WTC11 (cell line): ENCODE data around the gene SYNCRIP.

Experiments
- CBFB ChIP-seq: sonication (generic); formaldehyde crosslinking; IDR thresholded peaks from 2 replicates; pipeline ENCODE4 v1.8.1; 2022; ENCODE audit warnings: mild to moderate bottlenecking, low read depth, missing genetic modification reagents
- CTCF ChIP-seq: fragments of 200-600 bp; IDR thresholded peaks from 2 replicates; pipeline ENCODE4 v1.8.0; 2022; ENCODE audit warnings: antibody characterized with exemption
- FOXJ3 ChIP-seq: sonication (generic); formaldehyde crosslinking; IDR thresholded peaks from 2 replicates; pipeline ENCODE4 v1.9.0; 2021; ENCODE audit warnings: missing genetic modification reagents, mild to moderate bottlenecking, borderline replicate concordance
- JUN ChIP-seq: sonication (generic); formaldehyde crosslinking; IDR thresholded peaks from 2 replicates; pipeline ENCODE4 v1.8.0; 2023; ENCODE audit warnings: mild to moderate bottlenecking, missing genetic modification reagents
- MAX ChIP-seq: sonication (generic); formaldehyde crosslinking; IDR thresholded peaks from 2 replicates; pipeline ENCODE4 v1.8.0; 2022; ENCODE audit warnings: mild to moderate bottlenecking, missing genetic modification reagents
- MXD4 ChIP-seq: fragments of 250-450 bp; sonication (Bioruptor Pico); IDR thresholded peaks from 2 replicates; pipeline ENCODE4 v1.8.0; 2021; ENCODE audit warnings: mild to moderate bottlenecking, moderate library complexity, borderline replicate concordance
- NFE2L1 ChIP-seq: sonication (generic); formaldehyde crosslinking; IDR thresholded peaks from 2 replicates; pipeline ENCODE4 v1.8.1; 2023; ENCODE audit warnings: missing genetic modification reagents
- SP1 ChIP-seq: sonication (generic); formaldehyde crosslinking; conservative IDR thresholded peaks from 2 replicates; pipeline ENCODE4 v1.8.1; 2022; ENCODE audit warnings: missing genetic modification reagents
- TEAD4 ChIP-seq: sonication (generic); formaldehyde crosslinking; IDR thresholded peaks from 2 replicates; pipeline ENCODE4 v1.8.0; 2022; ENCODE audit warnings: mild to moderate bottlenecking, missing genetic modification reagents
- USF2 ChIP-seq: sonication (generic); formaldehyde crosslinking; IDR thresholded peaks from 2 replicates; pipeline ENCODE4 v1.8.1; 2023; ENCODE audit warnings: mild to moderate bottlenecking, missing genetic modification reagents, moderate library complexity
- ZNF263 ChIP-seq: sonication (generic); formaldehyde crosslinking; IDR thresholded peaks from 2 replicates; pipeline ENCODE4 v1.8.1; 2022; ENCODE audit warnings: low read depth, mild to moderate bottlenecking, moderate library complexity, missing genetic modification reagents
- TF ChIP-seq, protein P1 (sequence below): sonication (generic); formaldehyde crosslinking; IDR thresholded peaks from 2 replicates; pipeline ENCODE4 v1.8.1; 2022; ENCODE audit warnings: mild to moderate bottlenecking, moderate library complexity, missing genetic modification reagents

DNA sequence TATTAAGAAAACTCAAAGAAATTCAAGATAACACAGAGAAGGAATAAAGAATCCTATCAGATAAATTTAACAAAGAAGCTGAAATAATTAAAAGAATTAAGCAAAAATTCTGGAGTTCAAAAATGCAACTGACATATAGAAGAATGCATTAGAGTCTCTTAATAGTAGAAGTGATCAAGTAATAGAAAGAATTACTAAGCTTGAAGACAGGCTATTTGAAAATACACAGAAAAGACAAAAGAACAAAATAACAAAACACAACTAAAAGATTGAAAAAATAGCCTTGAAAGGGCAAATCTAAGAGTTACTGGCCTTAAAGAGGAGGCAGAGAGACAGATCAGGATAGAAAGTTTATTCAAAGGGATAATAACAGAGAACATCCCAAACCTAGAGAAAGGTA, 61.1 kb downstream of the SYNCRIP start:
- no peak for TF ChIP-seq CTCF
- no peak for TF ChIP-seq USF2 (CRISPR knock-in tag)
- TF ChIP-seq, protein P1, sequence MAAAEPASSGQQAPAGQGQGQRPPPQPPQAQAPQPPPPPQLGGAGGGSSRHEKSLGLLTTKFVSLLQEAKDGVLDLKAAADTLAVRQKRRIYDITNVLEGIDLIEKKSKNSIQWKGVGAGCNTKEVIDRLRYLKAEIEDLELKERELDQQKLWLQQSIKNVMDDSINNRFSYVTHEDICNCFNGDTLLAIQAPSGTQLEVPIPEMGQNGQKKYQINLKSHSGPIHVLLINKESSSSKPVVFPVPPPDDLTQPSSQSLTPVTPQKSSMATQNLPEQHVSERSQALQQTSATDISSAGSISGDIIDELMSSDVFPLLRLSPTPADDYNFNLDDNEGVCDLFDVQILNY = no peak
- TF ChIP-seq MXD4 (CRISPR knock-in tag) = no peak
- no peak for TF ChIP-seq MAX (CRISPR knock-in tag)
- TF ChIP-seq FOXJ3 (CRISPR knock-in tag) = no peak
- no peak for TF ChIP-seq NFE2L1 (CRISPR knock-in tag)
- TF ChIP-seq TEAD4 (CRISPR knock-in tag) = no peak
- no peak for TF ChIP-seq SP1 (CRISPR knock-in tag)
- TF ChIP-seq JUN = no peak
- TF ChIP-seq ZNF263 = no peak
- no peak for TF ChIP-seq CBFB (CRISPR knock-in tag)
